HCT116 (cell line): ENCODE measurements around the gene ZFR. TPM values are rescaled to one million over a fixed set of nuclear protein-coding genes. Genes with fewer than 3 reads are reported as not detected.

ENCODE experiments used
- ATAC-seq: fragments of 200-7000 bp; cut with Tn5 transposase; 2 replicates; pipeline ENCODE4 v1.9.1; 2020; ENCODE audit warnings: mild to moderate bottlenecking, moderate library complexity
- BruUV-seq: library from RNA; stranded (reverse); fragments of 400-500 nt; replicated peaks from 2 replicates; lab custom pipeline; 2021; lab: Mats Ljungman, UMichigan
- CTCF ChIA-PET: fragments of 300-600 bp; sonication (Branson Sonifier 250); formaldehyde crosslinking; loops from one replicate; lab custom pipeline; 2021; ENCODE audit warnings: antibody characterized with exemption; lab: Charles Lee
- POLR2A ChIA-PET: fragments of 300-600, 350-600 bp; sonication (Branson Sonifier 250); formaldehyde crosslinking; loops from one replicate; lab custom pipeline; 2021; ENCODE audit warnings: antibody characterized with exemption; lab: Charles Lee
- RAD21 ChIA-PET, 2 experiments: fragments of 300-600 bp; sonication (Branson Sonifier 250); formaldehyde crosslinking; loops; one replicate each; lab custom pipeline; 2023; ENCODE audit warnings: low total read pairs in 2 of 2; ENCODE audit not compliant: uncharacterized antibody in 2 of 2, unreplicated experiment in 2 of 2, low non-redundant PET in 1 of 2; lab: Charles Lee
- DNase-seq: peaks from one replicate; pipeline ENCODE4 v3.0.0-alpha.2; 2010; ENCODE audit warnings: low read depth, low spot score
- H2AFZ ChIP-seq: fragments of 200-600 bp; shearing (Covaris generic), sonication (generic); 2 replicates; pipeline ENCODE4 v1.6.1; 2017; ENCODE audit warnings: low read depth, mixed run types, mixed read lengths, antibody characterized with exemption, low read length; ENCODE audit not compliant: poor library complexity, severe bottlenecking
- H3K27ac ChIP-seq: 2 replicates; pipeline ENCODE4 v1.5.1; 2012; ENCODE audit warnings: low read depth, low read length
- H3K27me3 ChIP-seq: fragments of 200-600 bp; sonication (generic); 2 replicates; pipeline ENCODE4 v1.6.1; 2016; ENCODE audit warnings: mixed run types, low read length, mixed read lengths; ENCODE audit not compliant: insufficient read depth
- H3K36me3 ChIP-seq, 2 experiments: fragments of 200-500 bp in 1 of 2; fragments of 200-600 bp in 1 of 2; sonication (Bioruptor generic) in 1 of 2; sonication (generic) in 1 of 2; 2 replicates each; pipeline versions ENCODE4 v1.5.1 to v1.6.1; 2014 to 2016; ENCODE audit warnings: low read length in 2 of 2, inconsistent platforms in 1 of 2, mixed read lengths in 1 of 2, mixed run types in 1 of 2; ENCODE audit not compliant: insufficient read depth in 2 of 2, control insufficient read depth in 1 of 2
- H3K4me1 ChIP-seq, 2 experiments: fragments of 200-600 bp in 1 of 2; sonication (generic) in 1 of 2; 2 replicates each; pipeline versions ENCODE4 v1.5.1 to v1.6.1; 2012 to 2017; ENCODE audit warnings: low read length in 2 of 2, inconsistent platforms in 1 of 2, mild to moderate bottlenecking in 1 of 2, mixed read lengths in 1 of 2, mixed run types in 1 of 2, moderate library complexity in 1 of 2; ENCODE audit not compliant: insufficient read depth in 2 of 2, control insufficient read depth in 1 of 2
- H3K4me2 ChIP-seq: fragments of 200-600 bp; sonication (generic); 2 replicates; pipeline ENCODE4 v1.6.1; 2017; ENCODE audit warnings: mixed run types, low read length, mixed read lengths
- H3K4me3 ChIP-seq, 2 experiments: fragments of 200-600 bp in 1 of 2; sonication (generic) in 1 of 2; replicated peaks in 1 of 2; 2 replicates each; pipeline ENCODE4 v1.5.1; 2011 to 2016; ENCODE audit warnings: low read length in 2 of 2, control low read depth in 1 of 2, low read depth in 1 of 2, mild to moderate bottlenecking in 1 of 2, mixed read lengths in 1 of 2, mixed run types in 1 of 2
- H3K79me2 ChIP-seq: fragments of 200-600 bp; sonication (generic); 2 replicates; pipeline ENCODE4 v1.6.1; 2017; ENCODE audit warnings: mild to moderate bottlenecking, mixed run types, low read length, moderate library complexity, mixed read lengths; ENCODE audit not compliant: insufficient read depth
- H3K9ac ChIP-seq: fragments of 200-600 bp; sonication (generic); 2 replicates; pipeline ENCODE4 v1.6.1; 2016; ENCODE audit warnings: low read length, mixed read lengths
- H3K9me2 ChIP-seq: fragments of 200-600 bp; sonication (generic), shearing (Covaris generic); 2 replicates; pipeline ENCODE4 v1.6.1; 2017; ENCODE audit warnings: mixed run types, mild to moderate bottlenecking, moderate library complexity; ENCODE audit not compliant: insufficient read depth
- H3K9me3 ChIP-seq, 2 experiments: fragments of 200-500 bp in 1 of 2; fragments of 200-600 bp in 1 of 2; sonication (Bioruptor generic) in 1 of 2; sonication (generic) in 1 of 2; 2 replicates each; pipeline ENCODE4 v1.6.1; 2014 to 2017; ENCODE audit warnings: low read length in 2 of 2, mixed read lengths in 2 of 2, inconsistent platforms in 1 of 2, low read depth in 1 of 2, mild to moderate bottlenecking in 1 of 2, mixed run types in 1 of 2, moderate library complexity in 1 of 2; ENCODE audit not compliant: control insufficient read depth in 1 of 2, insufficient read depth in 1 of 2
- H4K20me1 ChIP-seq: fragments of 200-600 bp; sonication (generic), shearing (Covaris generic); 2 replicates; pipeline ENCODE4 v1.6.1; 2017; ENCODE audit warnings: mixed run types, mild to moderate bottlenecking, moderate library complexity; ENCODE audit not compliant: insufficient read depth
- ATF3 ChIP-seq: IDR thresholded peaks from 2 replicates; pipeline ENCODE4 v1.6.1; 2012
- CBX3 ChIP-seq: IDR thresholded peaks from 2 replicates; pipeline ENCODE4 v1.6.1; 2012; ENCODE audit warnings: low read depth
- CTCF ChIP-seq, 3 experiments: fragments of 200-600 bp in 1 of 3; sonication (generic) in 1 of 3; IDR thresholded peaks in 2 of 3; conservative IDR thresholded peaks in 1 of 3; 2 replicates each; pipeline ENCODE4 v1.5.1; 2012 to 2017; ENCODE audit warnings: low read depth in 2 of 3, low read length in 2 of 3, antibody characterized with exemption in 1 of 3, borderline replicate concordance in 1 of 3, control low read depth in 1 of 3, mild to moderate bottlenecking in 1 of 3, mixed read lengths in 1 of 3, mixed run types in 1 of 3, moderate library complexity in 1 of 3; ENCODE audit not compliant: insufficient read depth in 1 of 3
- EGR1 ChIP-seq: IDR thresholded peaks from 2 replicates; pipeline ENCODE4 v1.6.1; 2012; ENCODE audit warnings: low read depth
- ELF1 ChIP-seq: IDR thresholded peaks from 2 replicates; pipeline ENCODE4 v1.6.1; 2012; ENCODE audit warnings: low read depth, borderline replicate concordance
- EZH2 ChIP-seq: fragments of 200-600 bp; sonication (generic); IDR thresholded peaks from 2 replicates; pipeline ENCODE4 v1.6.1; 2017; ENCODE audit warnings: antibody characterized with exemption, mixed run types
- FOSL1 ChIP-seq: IDR thresholded peaks from 2 replicates; pipeline ENCODE4 v1.6.1; 2012; ENCODE audit warnings: low read depth
- JUND ChIP-seq: IDR thresholded peaks from 2 replicates; pipeline ENCODE4 v1.6.1; 2012
- POLR2AphosphoS5 ChIP-seq: IDR thresholded peaks from 2 replicates; pipeline ENCODE4 v1.6.1; 2011; ENCODE audit warnings: mild to moderate bottlenecking, low read depth, low read length, moderate library complexity
- REST ChIP-seq: IDR thresholded peaks from 2 replicates; pipeline ENCODE4 v1.6.1; 2012; ENCODE audit warnings: low read depth
- SIN3A ChIP-seq: IDR thresholded peaks from 2 replicates; pipeline ENCODE4 v1.6.1; 2012; ENCODE audit warnings: low read depth
- SP1 ChIP-seq: IDR thresholded peaks from 2 replicates; pipeline ENCODE4 v1.6.1; 2012; ENCODE audit warnings: low read depth
- SRF ChIP-seq: IDR thresholded peaks from 2 replicates; pipeline ENCODE4 v1.6.1; 2012; ENCODE audit warnings: low read depth
- TCF7L2 ChIP-seq: IDR thresholded peaks from 2 replicates; pipeline ENCODE4 v1.7.0; 2011; ENCODE audit warnings: borderline replicate concordance, inconsistent platforms; ENCODE audit not compliant: insufficient read depth, insufficient read length; ENCODE audit errors: extremely low read depth
- YY1 ChIP-seq: IDR thresholded peaks from 2 replicates; pipeline ENCODE4 v1.6.1; 2011; ENCODE audit warnings: low read length, low read depth, moderate library complexity, mild to moderate bottlenecking; ENCODE audit not compliant: insufficient replicate concordance; ENCODE audit errors: extremely low read depth
- ZBTB33 ChIP-seq: IDR thresholded peaks from 2 replicates; pipeline ENCODE4 v1.6.1; 2011; ENCODE audit warnings: mild to moderate bottlenecking, low read length, moderate library complexity; ENCODE audit not compliant: insufficient replicate concordance; ENCODE audit errors: extremely low read depth
- ZFX ChIP-seq: fragments of 450-650 bp; IDR thresholded peaks from 2 replicates; pipeline ENCODE4 v1.6.1; 2017
- ZNF274 ChIP-seq: fragments of 200-500 bp; sonication (Bioruptor generic); IDR thresholded peaks from 2 replicates; pipeline ENCODE4 v1.6.1; 2014; ENCODE audit warnings: mild to moderate bottlenecking, low read depth, low read length, inconsistent platforms
- intact Hi-C: fragments of 100-400 bp; cut with micrococcal nuclease; formaldehyde crosslinking; loops from 2 replicates; pipeline ENCODE4 v1.10.0; 2022
- total RNA-seq: library from RNA; stranded (reverse); gene quantifications from one replicate; pipeline ENCODE4 v1.2.1, GENCODE V29; 2021; ENCODE audit not compliant: unreplicated experiment

The ZFR gene
- total RNA-seq, 1 experiment from 2014 or later, result 65.7 TPM

- no peaks in the 10 kb centered on the region for H3K9me3 ChIP-seq
- H3K79me2 ChIP-seq, result no peaks in the 10 kb centered on the region
- no peaks in the 10 kb centered on the region for H4K20me1 ChIP-seq
- H3K4me3 ChIP-seq, result no peak overlapping the region
- no peak overlapping the region for H3K4me2 ChIP-seq
- H3K27me3 ChIP-seq, result no peaks in the 10 kb centered on the region
- TF ChIP-seq SP1 (no peak), EGR1 (no peak), SIN3A (no peak), ATF3 (no peak), REST (no peak), ZNF274 (no peak), TCF7L2 (no peak), ZFX (no peak), EZH2 (no peak), POLR2AphosphoS5 (no peak), FOSL1 (no peak), CTCF (IDR thresholded peaks at IDR 0.05 in 2 of 3, conservative IDR thresholded peaks at IDR 0.05 in 1 of 3; ENCODE audit: borderline replicate concordance in 1 of 3, insufficient read depth in 1 of 3, low read depth in 2 of 3, low read length in 2 of 3) (no peak), JUND (no peak), ZBTB33 (no peak), CBX3 (no peak), SRF (no peak), YY1 (no peak), ELF1 (no peak)
- CTCF ChIA-PET, result interaction anchor here (1.1 to 6.1 kb wide), 5 partner anchors 11 to 426 kb away, joined by 3 to 184 read pairs (median 7); no protein-coding TSS in a partner anchor
- no TSS peak for BruUV-seq
- no peaks in the 10 kb centered on the region for H3K4me1 ChIP-seq
- DNase-seq, result no peak
- H3K9ac ChIP-seq, result no peak overlapping the region
- H3K36me3 ChIP-seq, result no peaks in the 10 kb centered on the region
- no peaks in the 10 kb centered on the region for H3K9me2 ChIP-seq
- ATAC-seq, result no peak
- H2AFZ ChIP-seq, result no peak overlapping the region
- POLR2A ChIA-PET, result no interaction called here
- H3K27ac ChIP-seq, result no peak overlapping the region
- intact Hi-C loops, result no loop called here
- RAD21 ChIA-PET, result interaction anchor here (2.9 to 3.0 kb wide), 2 partner anchors 99 kb away, joined by 16 to 17 read pairs; no protein-coding TSS in a partner anchor
These were observed 46.5 kb upstream of the ZFR start for GRCh38 chr5:32490972-32491557.
